Measurements from ENCODE around the gene FOXF1. TPM values are rescaled to one million over a fixed set of nuclear protein-coding genes. Genes with fewer than 3 reads are reported as not detected.
A peak's percentile ranks its signal among the peaks of the same experiment; 100 is the strongest.

The FOXF1 gene
- total and polyA plus RNA-seq, 2 of the 13 experiments (the other 11 are each of a cell fraction or from before 2014, with no cell fraction given): not detected

DNA sequence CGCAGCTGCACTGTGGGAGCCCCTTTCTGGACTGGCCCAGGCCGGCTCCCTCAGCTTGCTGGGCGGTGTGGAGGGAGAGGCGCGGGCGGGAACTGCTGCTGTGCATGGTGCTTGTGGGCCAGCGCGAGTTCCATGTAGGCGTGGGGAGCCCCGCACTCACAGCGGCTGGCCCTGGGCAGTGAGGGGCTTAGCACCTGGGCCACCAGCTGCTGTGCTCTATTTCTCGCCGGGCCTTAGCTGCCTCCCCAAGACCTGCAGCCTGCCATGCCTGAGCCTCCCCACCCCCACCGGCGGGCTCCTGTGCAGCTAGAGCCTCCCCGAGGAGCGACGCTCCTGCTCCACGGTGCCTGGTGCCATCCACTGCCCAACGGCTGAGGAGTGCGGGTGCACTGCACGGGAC lies 43.0 kb downstream of the FOXF1 start:
- no TSS peak for BruUV-seq (replicated peaks)
- DNase-seq (ENCODE audit: low spot score) (no peak), FAIRE-seq (no peak), ATAC-seq (no peak)
- CTCF ChIA-PET (ENCODE audit: low intra/inter-chr PET ratio, low total read pairs): no interaction called here
- intact Hi-C loops (cut with micrococcal nuclease; ENCODE audit: unreplicated experiment) (no loop called here), in situ Hi-C loops (cut with HindIII; ENCODE audit: extremely low pct_ligation_motif_present, low pct_unique_long_range_greater_than_20kb) (no loop called here)
- H3K4me2 ChIP-seq (ENCODE audit: low read depth, low read length): no peak overlapping the region
- H4K20me1 ChIP-seq (ENCODE audit: insufficient read depth, low read length): no peaks in the 10 kb centered on the region
- no peak overlapping the region for H2AFZ ChIP-seq (ENCODE audit: low read length)
- TF ChIP-seq ZNF768 (CRISPR knock-in tag; IDR thresholded peaks at IDR 0.05): 0 out of 2 replicates have a peak, but pooled peaks have one; percentile 8
- no peak for TF ChIP-seq ZNF691 (CRISPR knock-in tag; IDR thresholded peaks at IDR 0.05; ENCODE audit: borderline replicate concordance, low read depth)
- no peak for TF ChIP-seq SNAPC2 (CRISPR knock-in tag; IDR thresholded peaks at IDR 0.05)
- TF ChIP-seq RBFOX2 (IDR thresholded peaks at IDR 0.05; ENCODE audit: low read depth, low read length): peak; percentile 46
- TF ChIP-seq, protein P1, sequence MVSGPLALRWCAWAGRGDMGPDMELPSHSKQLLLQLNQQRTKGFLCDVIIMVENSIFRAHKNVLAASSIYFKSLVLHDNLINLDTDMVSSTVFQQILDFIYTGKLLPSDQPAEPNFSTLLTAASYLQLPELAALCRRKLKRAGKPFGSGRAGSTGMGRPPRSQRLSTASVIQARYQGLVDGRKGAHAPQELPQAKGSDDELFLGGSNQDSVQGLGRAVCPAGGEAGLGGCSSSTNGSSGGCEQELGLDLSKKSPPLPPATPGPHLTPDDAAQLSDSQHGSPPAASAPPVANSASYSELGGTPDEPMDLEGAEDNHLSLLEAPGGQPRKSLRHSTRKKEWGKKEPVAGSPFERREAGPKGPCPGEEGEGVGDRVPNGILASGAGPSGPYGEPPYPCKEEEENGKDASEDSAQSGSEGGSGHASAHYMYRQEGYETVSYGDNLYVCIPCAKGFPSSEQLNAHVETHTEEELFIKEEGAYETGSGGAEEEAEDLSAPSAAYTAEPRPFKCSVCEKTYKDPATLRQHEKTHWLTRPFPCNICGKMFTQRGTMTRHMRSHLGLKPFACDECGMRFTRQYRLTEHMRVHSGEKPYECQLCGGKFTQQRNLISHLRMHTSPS (CRISPR knock-in tag; IDR thresholded peaks at IDR 0.05; ENCODE audit: low read depth): no peak
- no peak for TF ChIP-seq ZNF652 (CRISPR knock-in tag; IDR thresholded peaks at IDR 0.05; ENCODE audit: borderline replicate concordance, low read depth)
- peak; percentile 54 for TF ChIP-seq AGO2 (optimal IDR thresholded peaks at IDR 0.05; ENCODE audit: low read depth, low read length)
- POLR2A ChIA-PET: no interaction called here
- H3K36me3 ChIP-seq (replicated peaks in 1 of 2; ENCODE audit: control insufficient read depth in 1 of 2, insufficient read depth in 2 of 2, low read length in 2 of 2): peaks cover 6 to 33% of the 10 kb centered on the region in 2 experiments
- H3K9me3 ChIP-seq (ENCODE audit: low read length): no peaks in the 10 kb centered on the region
- H3K79me2 ChIP-seq (ENCODE audit: insufficient read depth, low read length): peaks cover 9% of the 10 kb centered on the region
- WGBS (ENCODE audit: low lambda C conversion rate): 97% methylated on average over 3 of the region's 22 CpGs
- no peak overlapping the region for H3K4me3 ChIP-seq (replicated peaks in 1 of 3; ENCODE audit: insufficient read depth in 1 of 3, low read depth in 2 of 3, low read length in 3 of 3)
- peaks cover 15% of the 10 kb centered on the region for H3K4me1 ChIP-seq (ENCODE audit: insufficient read depth, low read length)
- H3K9ac ChIP-seq (ENCODE audit: insufficient read depth, low read depth, low read length): no peak overlapping the region
- no peak overlapping the region for H3K27ac ChIP-seq (ENCODE audit: extremely low read length, insufficient read depth, low read length)
- H3K27me3 ChIP-seq (ENCODE audit: control insufficient read depth in 1 of 2, insufficient read depth in 2 of 2, low read length in 2 of 2): no peaks in the 10 kb centered on the region

Measured in HepG2 (cell line).